MM.1S (cell line): Measurements from ENCODE around the gene MCU.
"Not testable (repeated sequence)": the region's sequence is repeated elsewhere in the genome, so short reads cannot be mapped to it uniquely, and the experiment has no call there.

ENCODE experiments used
- DNase-seq: peaks from one replicate; pipeline ENCODE4 v3.0.0-alpha.2; 2015
- H2AFZ ChIP-seq: fragments of 300-600 bp; sonication (generic); 2 replicates; pipeline ENCODE4 v1.6.0; 2016; ENCODE audit warnings: antibody characterized with exemption, low read length
- H3F3A ChIP-seq: fragments of 300-600 bp; sonication (generic); 2 replicates; pipeline ENCODE4 v1.6.1; 2016; ENCODE audit warnings: mild to moderate bottlenecking, antibody characterized with exemption, low read length, moderate library complexity, mixed read lengths; ENCODE audit not compliant: insufficient read depth
- H3K27ac ChIP-seq: fragments of 300-600 bp; sonication (generic); 2 replicates; pipeline ENCODE4 v1.5.1; 2016; ENCODE audit warnings: mild to moderate bottlenecking, low read length
- H3K27me3 ChIP-seq: fragments of 300-600 bp; sonication (generic); replicated peaks from 2 replicates; pipeline ENCODE4 v1.6.0; 2016; ENCODE audit warnings: low read length; ENCODE audit not compliant: insufficient read depth
- H3K36me3 ChIP-seq: fragments of 300-600 bp; sonication (generic); replicated peaks from 2 replicates; pipeline ENCODE4 v1.6.1; 2016; ENCODE audit warnings: mild to moderate bottlenecking, low read length, mixed read lengths; ENCODE audit not compliant: insufficient read depth
- H3K4me1 ChIP-seq: fragments of 300-600 bp; sonication (generic); 2 replicates; pipeline ENCODE4 v1.6.1; 2016; ENCODE audit warnings: low read length, mixed read lengths
- H3K4me2 ChIP-seq: fragments of 300-600 bp; sonication (generic); 2 replicates; pipeline ENCODE4 v1.6.0; 2016; ENCODE audit warnings: low read depth, low read length
- H3K4me3 ChIP-seq: fragments of 300-600 bp; sonication (generic); 2 replicates; pipeline ENCODE4 v1.5.1; 2016; ENCODE audit warnings: low read length, mixed read lengths
- H3K79me2 ChIP-seq: fragments of 300-600 bp; sonication (generic); 2 replicates; pipeline ENCODE4 v1.6.1; 2016; ENCODE audit warnings: mixed run types, low read length, mixed read lengths
- H3K9ac ChIP-seq: fragments of 300-600 bp; sonication (generic); 2 replicates; pipeline ENCODE4 v1.6.1; 2016; ENCODE audit warnings: low read length, mixed read lengths
- H3K9me2 ChIP-seq: fragments of 300-600 bp; sonication (generic); replicated peaks from 2 replicates; pipeline ENCODE4 v1.6.1; 2016; ENCODE audit warnings: mild to moderate bottlenecking, low read length, mixed read lengths; ENCODE audit not compliant: insufficient read depth
- H3K9me3 ChIP-seq: fragments of 300-600 bp; sonication (generic); replicated peaks from 2 replicates; pipeline ENCODE4 v1.6.1; 2016; ENCODE audit warnings: mild to moderate bottlenecking, low read length, mixed read lengths; ENCODE audit not compliant: insufficient read depth
- H4K20me1 ChIP-seq: fragments of 300-600 bp; sonication (generic); 2 replicates; pipeline ENCODE4 v1.6.1; 2016; ENCODE audit warnings: mild to moderate bottlenecking, low read length, moderate library complexity, mixed read lengths; ENCODE audit not compliant: insufficient read depth
- CTCF ChIP-seq: fragments of 300-600 bp; sonication (generic); IDR thresholded peaks from 2 replicates; pipeline ENCODE4 v1.5.1; 2016; ENCODE audit warnings: antibody characterized with exemption, low read length, mixed read lengths
- EZH2 ChIP-seq: fragments of 300-600 bp; sonication (generic); optimal IDR thresholded peaks from 2 replicates; pipeline ENCODE3; 2017; ENCODE audit warnings: low read depth, mild to moderate bottlenecking, antibody characterized with exemption, low read length, mixed read lengths
- EZH2phosphoT487 ChIP-seq: fragments of 300-600 bp; sonication (generic); IDR thresholded peaks from 2 replicates; pipeline ENCODE4 v1.6.1; 2018; ENCODE audit warnings: antibody characterized with exemption, low read length

Gene MCU

GRCh38 chr10:72691863-72692743 lies at the start of gene MCU:
TSS of gene MCU (plus strand) at chr10:72692143. CDS start at chr10:72692152, 9 bp downstream.
- Histone ChIP-seq H3K9ac (peak within 1 kb of the TSS; percentile 82), H2AFZ (peak within 1 kb of the TSS; percentile 76), H4K20me1 (no peaks in the 10 kb centered on the region), H3K9me2 (no peaks in the 10 kb centered on the region), H3K27me3 (no peaks in the 10 kb centered on the region), H3K9me3 (no peaks in the 10 kb centered on the region), H3K79me2 (peaks cover 42% of the 10 kb centered on the region), H3K4me2 (peak within 1 kb of the TSS; percentile 89), H3K36me3 (no peaks in the 10 kb centered on the region), H3K4me1 (peaks cover 18% of the 10 kb centered on the region), H3K27ac (peak within 1 kb of the TSS; percentile 31; the same call in 1 of the 2 replicates), H3F3A (0 out of 2 replicates have a peak, but pooled peaks cover 3% of the 10 kb centered on the region), H3K4me3 (peak within 1 kb of the TSS; percentile 98)
- DNase-seq, result peak; percentile 95
- TF ChIP-seq CTCF (no peak), EZH2phosphoT487 (no peak), EZH2 (no peak)

GRCh38 chr10:72642318-72642717 lies 49.6 kb upstream of the MCU start:
- Histone ChIP-seq H3K4me2 (no peak overlapping the region), H4K20me1 (no peaks in the 10 kb centered on the region), H3K79me2 (no peaks in the 10 kb centered on the region), H3K27me3 (no peaks in the 10 kb centered on the region), H3K36me3 (no peaks in the 10 kb centered on the region), H3K4me1 (no peaks in the 10 kb centered on the region), H3K9ac (no peak overlapping the region), H2AFZ (no peak overlapping the region), H3F3A (no peaks in the 10 kb centered on the region), H3K4me3 (no peak overlapping the region), H3K9me3 (no peaks in the 10 kb centered on the region), H3K9me2 (no peaks in the 10 kb centered on the region), H3K27ac (no peak overlapping the region)
- TF ChIP-seq CTCF (no peak), EZH2phosphoT487 (no peak), EZH2 (no peak)
- no peak for DNase-seq

- DNase-seq, result no peak
- Histone ChIP-seq H3K36me3 (no peaks in the 10 kb centered on the region), H3K27ac (no peak overlapping the region), H3K9ac (no peak overlapping the region), H3K4me1 (peaks cover 6% of the 10 kb centered on the region; the same call in 1 of the 2 replicates), H4K20me1 (no peaks in the 10 kb centered on the region), H3K4me3 (no peak overlapping the region), H3K4me2 (no peak overlapping the region), H3K79me2 (no peaks in the 10 kb centered on the region), H3K9me3 (no peaks in the 10 kb centered on the region), H3K27me3 (no peaks in the 10 kb centered on the region), H2AFZ (no peak overlapping the region), H3K9me2 (no peaks in the 10 kb centered on the region), H3F3A (no peaks in the 10 kb centered on the region)
- TF ChIP-seq EZH2 (no peak), EZH2phosphoT487 (no peak), CTCF (no peak)
Measured at GRCh38 chr10:72645263-72645858, 46.6 kb upstream of the MCU start.

- H3K4me2 ChIP-seq, H3K27ac ChIP-seq, H3K4me1 ChIP-seq, H3K36me3 ChIP-seq, H3K9ac ChIP-seq, H2AFZ ChIP-seq, H3K9me2 ChIP-seq, H3K79me2 ChIP-seq, H3K27me3 ChIP-seq, H3K4me3 ChIP-seq, H4K20me1 ChIP-seq, DNase-seq, H3K9me3 ChIP-seq, H3F3A ChIP-seq: not testable (repeated sequence)
Measured at GRCh38 chr10:72646971-72647370, 45.0 kb upstream of the MCU start.
